ENCODE data around the gene ACSM3.

ACSM3 gene

GRCh38 chr16:20811889-20812439 is 48.1 kb downstream of the ACSM3 start:
- DNase-seq: no peak
- Mint-ChIP-seq H3K4me3 (no peak overlapping the region), H3K9me3 (no peaks in the 10 kb centered on the region)

GRCh38 chr16:20812510-20812909 is 48.7 kb downstream of the ACSM3 start:
- Mint-ChIP-seq H3K27ac (no peak overlapping the region), H3K4me3 (no peak overlapping the region), H3K9me3 (no peaks in the 10 kb centered on the region), H3K36me3 (ENCODE audit: low read depth) (no peaks in the 10 kb centered on the region), H3K27me3 (ENCODE audit: low read depth, poor library complexity) (peaks cover 2% of the 10 kb centered on the region), H3K4me1 (peaks cover 7% of the 10 kb centered on the region)
- DNase-seq: no peak
- no peak for TF ChIP-seq CTCF (IDR thresholded peaks at IDR 0.05)

More at GRCh38 chr16:20811889-20812439, 48.1 kb downstream of the ACSM3 start:
- Mint-ChIP-seq H3K27me3 (ENCODE audit: low read depth, poor library complexity) (peaks cover 5% of the 10 kb centered on the region), H3K27ac (no peak overlapping the region), H3K4me1 (peaks cover 7% of the 10 kb centered on the region), H3K36me3 (ENCODE audit: low read depth) (no peaks in the 10 kb centered on the region)
- TF ChIP-seq CTCF (IDR thresholded peaks at IDR 0.05): no peak

GRCh38 chr16:20814784-20815183 is 51.0 kb downstream of the ACSM3 start:
- H3K4me3 Mint-ChIP-seq: no peak overlapping the region
- TF ChIP-seq CTCF (IDR thresholded peaks at IDR 0.05): no peak
- peaks cover 11% of the 10 kb centered on the region for H3K36me3 Mint-ChIP-seq (ENCODE audit: low read depth)
- DNase-seq: no peak
- no peak overlapping the region for H3K27ac Mint-ChIP-seq
- H3K27me3 Mint-ChIP-seq (ENCODE audit: low read depth, poor library complexity): peaks cover 2% of the 10 kb centered on the region
- no peaks in the 10 kb centered on the region for H3K9me3 Mint-ChIP-seq
- no peaks in the 10 kb centered on the region for H3K4me1 Mint-ChIP-seq

GRCh38 chr16:20818929-20819585 is 55.2 kb downstream of the ACSM3 start:
- Mint-ChIP-seq H3K4me3 (no peak overlapping the region), H3K36me3 (ENCODE audit: low read depth) (peaks cover 32% of the 10 kb centered on the region), H3K27me3 (ENCODE audit: low read depth, poor library complexity) (no peaks in the 10 kb centered on the region), H3K9me3 (no peaks in the 10 kb centered on the region), H3K27ac (no peak overlapping the region), H3K4me1 (no peaks in the 10 kb centered on the region)
- no peak for DNase-seq
- TF ChIP-seq CTCF (IDR thresholded peaks at IDR 0.05): no peak

GRCh38 chr16:20821682-20822081 is 57.9 kb downstream of the ACSM3 start:
- Mint-ChIP-seq H3K27ac (no peak overlapping the region), H3K27me3 (ENCODE audit: low read depth, poor library complexity) (no peaks in the 10 kb centered on the region), H3K4me1 (no peaks in the 10 kb centered on the region), H3K4me3 (no peak overlapping the region), H3K9me3 (no peaks in the 10 kb centered on the region), H3K36me3 (ENCODE audit: low read depth) (peaks cover 32% of the 10 kb centered on the region)
- no peak for TF ChIP-seq CTCF (IDR thresholded peaks at IDR 0.05)
- no peak for DNase-seq

Data from nephron progenitor cell (in vitro differentiated cells).